ENCODE results near the gene DAB2IP. TPM values are rescaled to one million over a fixed set of nuclear protein-coding genes. Genes with fewer than 3 reads are reported as not detected.

The DAB2IP gene
- total and polyA plus RNA-seq, 2 of the 4 experiments (the other 2 are of a cell fraction): 5.6 to 17.2 TPM

GRCh38 chr9:121754655-121755436 lies 103.4 kb downstream of the DAB2IP start:
- TF ChIP-seq ELK1 (IDR thresholded peaks at IDR 0.05; ENCODE audit: borderline replicate concordance, low read depth, low read length) (no peak), FOS (IDR thresholded peaks at IDR 0.05; ENCODE audit: low read depth, low read length) (no peak), MXI1 (IDR thresholded peaks at IDR 0.05; ENCODE audit: borderline replicate concordance, low read depth, low read length) (no peak), CTCF (conservative IDR thresholded peaks at IDR 0.05; ENCODE audit: low read depth, low read length) (no peak), CHD1 (IDR thresholded peaks at IDR 0.05; ENCODE audit: low read depth, low read length) (no peak), MAZ (IDR thresholded peaks at IDR 0.05; ENCODE audit: borderline replicate concordance, low read depth, low read length) (no peak), MAFK (IDR thresholded peaks at IDR 0.05; ENCODE audit: low read depth, low read length) (no peak), RCOR1 (IDR thresholded peaks at IDR 0.05; ENCODE audit: insufficient replicate concordance, low read length) (no peak), NFE2L2 (IDR thresholded peaks at IDR 0.05; ENCODE audit: low read depth, low read length) (no peak), CEBPB (IDR thresholded peaks at IDR 0.05; ENCODE audit: low read depth, low read length) (no peak), USF2 (IDR thresholded peaks at IDR 0.05; ENCODE audit: low read depth, low read length) (no peak), RFX5 (IDR thresholded peaks at IDR 0.05; ENCODE audit: low read depth, low read length) (no peak), RAD21 (IDR thresholded peaks at IDR 0.05; ENCODE audit: low read length) (no peak), POLR2A (IDR thresholded peaks at IDR 0.05; ENCODE audit: low read depth, low read length) (no peak), BHLHE40 (IDR thresholded peaks at IDR 0.05; ENCODE audit: low read depth, low read length) (no peak)
- no peak overlapping the region for H3K23ac ChIP-seq (ENCODE audit: low read depth, low read length)
- H2BK120ac ChIP-seq (ENCODE audit: low read depth, low read length): no peak overlapping the region

More at GRCh38 chr9:121754655-121755436, 103.4 kb downstream of the DAB2IP start:
- POLR2A ChIA-PET (ENCODE audit: unreplicated experiment): no interaction called here
- dilution Hi-C loops (cut with HindIII; ENCODE audit: low sequenced_read_pairs, unreplicated experiment) (no loop called here), intact Hi-C loops (cut with micrococcal nuclease) (no loop called here), in situ Hi-C loops (cut with MboI; ENCODE audit: low sequenced_read_pairs) (no loop called here)
- no peaks in the 10 kb centered on the region for H3K9me3 ChIP-seq (ENCODE audit: control insufficient read depth, insufficient read depth, low read length)
- CTCF ChIA-PET: no interaction called here
- peak overlapping the region; percentile 36 for H2AK9ac ChIP-seq (replicated peaks; ENCODE audit: low read depth, low read length, poor library complexity)
- H2BK20ac ChIP-seq (ENCODE audit: low read depth, low read length): no peak overlapping the region
- H3K27me3 ChIP-seq (ENCODE audit: control insufficient read depth, insufficient read depth, low read length): no peaks in the 10 kb centered on the region
- no TSS peak for BruUV-seq (replicated peaks)
- no peak overlapping the region for H4K91ac ChIP-seq (ENCODE audit: insufficient read depth, low read depth, low read length)
- peaks cover 22 to 67% of the 10 kb centered on the region in 2 experiments; a peak in 3 of 4 replicates for H3K79me1 ChIP-seq (ENCODE audit: low read depth in 1 of 2, low read length in 2 of 2)
- H4K5ac ChIP-seq (ENCODE audit: low read depth, low read length): no peak overlapping the region
- no peak overlapping the region for H3K9ac ChIP-seq (ENCODE audit: low read depth, low read length)
- H3K4ac ChIP-seq (ENCODE audit: low read depth, low read length): no peak overlapping the region
- WGBS, 2 experiments (ENCODE audit: extremely low coverage in 2 of 2, insufficient read length in 1 of 2): 89% methylated on average over 8 of the region's 15 CpGs; no CpG with 5 or more reads in 1 of the 2 experiments
- no peak overlapping the region for H2BK5ac ChIP-seq (ENCODE audit: low read depth, low read length, poor library complexity, severe bottlenecking)
- ATAC-seq (ENCODE audit: low read depth) (no peak), DNase-seq (no peak)
- peaks cover 20% of the 10 kb centered on the region for H3K36me3 ChIP-seq (ENCODE audit: control insufficient read depth, insufficient read depth, low read length)
- no peak overlapping the region for H3K56ac ChIP-seq (ENCODE audit: extremely low read depth, insufficient read depth, low read length)
- no peak overlapping the region for H3K27ac ChIP-seq (ENCODE audit: insufficient read depth, low read length)
- H3K14ac ChIP-seq (replicated peaks; ENCODE audit: low read depth, low read length): no peak overlapping the region
- no peak overlapping the region for H2BK15ac ChIP-seq (ENCODE audit: low read depth, low read length)
- H3K4me3 ChIP-seq (ENCODE audit: insufficient read depth, low read depth, low read length): no peak overlapping the region
- H4K20me1 ChIP-seq (ENCODE audit: insufficient read depth, low read length): peaks cover 69% of the 10 kb centered on the region
- peaks cover 9% of the 10 kb centered on the region for H3K4me1 ChIP-seq (ENCODE audit: control insufficient read depth, insufficient read depth, low read length)
- H3K18ac ChIP-seq (ENCODE audit: low read depth, low read length): no peak overlapping the region
- H3K4me2 ChIP-seq (ENCODE audit: low read depth, low read length): no peak overlapping the region
- H2AK5ac ChIP-seq (ENCODE audit: low read depth, low read length): no peak overlapping the region
- no peak overlapping the region for H4K8ac ChIP-seq (ENCODE audit: low read depth in 2 of 2, low read length in 2 of 2)
- H3K9me1 ChIP-seq (ENCODE audit: insufficient read depth, low read length): peaks cover 16% of the 10 kb centered on the region
- H2AFZ ChIP-seq (replicated peaks; ENCODE audit: low read length, poor library complexity): no peak overlapping the region
